GM21825 (cell line): ENCODE measurements around the gene ZNF460.

Source experiments
- ATAC-seq: cut with Tn5 transposase; IDR thresholded peaks from one replicate; pipeline ENCODE4 v1.9.1; 2021; ENCODE audit warnings: mild to moderate bottlenecking, moderate library complexity; ENCODE audit not compliant: unreplicated experiment

The ZNF460 gene

GRCh38 chr19:57338877-57339276 is 58.6 kb downstream of the ZNF460 start:
- no peak for ATAC-seq

- ATAC-seq: no peak
Observed at GRCh38 chr19:57342582-57342981, 62.3 kb downstream of the ZNF460 start.
